Measurements from ENCODE around the gene ARHGAP15.

DNA sequence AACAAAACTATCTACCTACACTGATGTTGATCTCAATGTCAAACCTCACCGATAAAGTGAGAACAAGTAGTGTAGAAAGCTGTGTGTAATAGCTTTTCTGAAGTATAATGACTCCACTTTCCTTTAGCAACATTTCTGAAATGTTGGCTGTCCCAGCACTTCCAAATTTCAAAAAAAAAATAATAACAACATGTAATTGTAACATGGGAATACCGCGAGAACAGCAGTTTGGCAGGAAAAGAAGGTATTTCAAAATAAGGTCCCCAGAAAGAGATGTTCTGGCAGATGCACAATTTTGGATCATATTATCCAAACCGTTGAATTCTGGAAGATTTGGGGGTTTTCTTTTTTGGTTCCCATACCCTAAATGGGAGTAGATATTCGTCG lies 352.0 kb downstream of the ARHGAP15 start:
- TF ChIP-seq SUZ12 (IDR thresholded peaks at IDR 0.05; ENCODE audit: extremely low read depth, insufficient read depth, insufficient read length) (no peak), YY1 (IDR thresholded peaks at IDR 0.05; ENCODE audit: insufficient read depth, insufficient read length) (no peak)

All from NT2/D1 (cell line).